ENCODE data around the gene CSNK2A2.

- TF ChIP-seq GATA3 (IDR thresholded peaks at IDR 0.05; ENCODE audit: low read depth, low read length), result no peak
- no peak for TF ChIP-seq GATA2 (IDR thresholded peaks at IDR 0.05; ENCODE audit: low read depth, low read length)
These were observed 3.1 kb downstream of the CSNK2A2 start for GRCh38 chr16:58194790-58195189.
